Activated T-cell treated with anti-CD3 and anti-CD28 coated beads for 48 hours (primary cell): ENCODE measurements around the gene SYNJ2.
"Not testable (repeated sequence)": the region's sequence is repeated elsewhere in the genome, so short reads cannot be mapped to it uniquely, and the experiment has no call there.

Experiments used
- DNase-seq: peaks from one replicate; pipeline ENCODE4 v3.0.0-alpha.2; 2020; ENCODE audit warnings: low read depth

SYNJ2 gene

GRCh38 chr6:157954150-157955117, 27.2 kb upstream of the SYNJ2 start:
- no peak for DNase-seq

DNA sequence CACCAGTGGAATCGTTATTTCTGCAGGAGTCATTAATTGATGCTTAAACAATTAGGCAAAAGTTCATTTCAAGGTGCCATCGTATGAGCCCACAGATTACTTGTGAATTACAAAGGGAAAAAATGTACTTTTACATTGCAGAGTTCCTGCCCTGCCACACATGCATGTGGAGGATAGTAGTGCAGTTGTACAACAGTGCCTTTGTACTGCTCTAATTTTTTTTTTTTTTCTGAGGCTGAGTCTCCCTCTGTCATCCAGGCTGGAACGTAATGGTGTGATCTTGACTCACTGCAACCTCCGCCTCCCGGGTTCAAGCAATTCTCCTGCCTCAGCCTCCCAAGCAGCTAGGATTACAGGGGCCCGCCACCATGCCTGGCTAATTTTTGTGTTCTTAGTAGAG, 26.0 kb upstream of the SYNJ2 start:
- DNase-seq: no peak

DNA sequence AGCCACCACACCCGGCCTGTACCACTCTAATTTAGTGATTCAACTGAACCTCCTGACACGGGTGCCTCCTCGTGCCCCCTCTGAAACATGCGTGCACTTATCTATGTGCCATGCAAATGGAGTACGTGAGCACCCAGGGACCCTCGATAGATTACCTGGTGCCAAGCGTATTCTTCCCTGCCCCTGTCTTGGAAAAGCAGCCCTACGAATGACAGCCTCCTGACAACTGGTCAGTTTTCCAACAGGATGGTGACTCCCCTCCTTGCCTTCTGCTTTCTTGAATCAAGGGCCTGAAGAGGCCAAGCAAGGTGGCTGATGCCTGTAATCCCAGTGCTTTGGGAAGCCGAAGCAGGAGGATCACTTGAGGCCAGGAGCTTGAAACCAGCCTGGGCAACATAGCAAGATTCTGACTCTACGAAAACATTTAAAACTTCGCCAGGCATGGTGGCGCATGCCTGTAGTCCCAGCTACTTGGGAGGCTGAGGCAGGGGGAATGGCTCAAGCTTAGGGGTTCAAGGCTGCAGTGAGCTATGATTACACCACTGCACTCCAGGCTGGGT, 25.4 kb upstream of the SYNJ2 start:
- no peak for DNase-seq

DNA sequence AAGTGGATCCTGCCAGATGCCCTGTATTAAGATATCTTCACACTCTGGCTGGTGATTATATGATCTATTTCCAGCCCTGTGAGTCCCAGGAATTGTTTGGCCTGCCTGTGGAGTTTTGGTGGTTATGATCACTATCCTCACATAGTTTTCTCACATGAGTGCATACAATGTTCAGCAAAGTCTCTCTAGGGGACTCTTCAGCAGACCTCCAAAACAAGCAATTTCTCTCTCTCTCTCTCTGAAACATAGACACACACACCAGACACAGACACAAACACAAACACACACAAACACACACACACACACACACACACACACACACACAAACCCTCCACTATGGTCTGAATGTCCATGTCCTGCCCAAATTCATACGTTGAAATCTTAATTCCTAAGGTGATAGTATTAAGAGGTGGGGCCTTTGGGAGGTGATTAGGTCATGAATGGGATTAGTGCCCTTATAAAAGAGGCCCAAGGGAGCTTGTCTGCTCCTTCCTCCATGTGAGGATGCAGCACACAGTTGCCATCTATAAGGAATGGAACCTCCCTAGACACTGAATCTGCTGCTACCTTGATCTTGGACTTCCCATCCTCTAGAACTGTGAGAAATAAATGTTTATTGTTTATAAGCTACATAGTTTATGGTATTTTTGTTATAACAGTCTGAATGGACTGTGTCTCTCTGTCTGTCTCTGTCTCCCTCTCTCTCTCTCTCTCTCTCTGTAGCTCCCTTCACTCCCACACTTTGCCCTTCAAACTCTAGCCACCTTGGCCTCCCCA, 22.0 kb upstream of the SYNJ2 start:
- DNase-seq: no peak

DNA sequence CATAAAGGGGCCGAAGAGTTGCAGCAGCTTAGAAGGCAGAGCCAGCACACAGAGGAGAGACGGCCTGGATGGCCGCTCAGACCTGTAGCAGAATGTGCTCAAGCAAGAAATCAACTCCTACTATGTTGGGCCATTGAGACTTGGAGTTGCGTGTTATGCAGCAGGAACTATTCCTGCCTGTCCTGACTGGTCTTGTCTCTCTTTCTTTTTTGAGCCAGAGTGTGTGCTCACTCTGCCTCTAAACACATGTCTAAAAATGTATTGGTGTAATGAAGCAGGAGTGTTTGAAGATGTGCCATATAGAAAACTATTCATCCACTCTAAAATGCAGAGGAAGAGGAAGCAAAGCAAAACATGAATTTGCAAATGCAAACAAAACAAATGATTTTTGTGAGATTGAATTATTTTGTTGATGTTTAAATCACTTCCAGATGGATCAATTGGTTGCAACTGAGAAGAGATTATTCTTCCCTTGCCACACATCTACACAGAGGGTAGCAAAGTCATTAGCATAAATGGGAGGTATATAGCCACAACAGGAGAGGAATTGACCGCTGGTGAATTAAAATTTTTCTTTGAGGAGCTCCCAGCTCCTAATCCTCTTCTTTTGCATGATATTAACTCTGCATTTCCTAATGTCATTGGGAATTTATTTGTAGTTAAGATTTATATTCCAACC, 20.4 kb upstream of the SYNJ2 start:
- DNase-seq: no peak

- no peak for DNase-seq
Observed at GRCh38 chr6:157961832-157962575, 19.7 kb upstream of the SYNJ2 start.

DNA sequence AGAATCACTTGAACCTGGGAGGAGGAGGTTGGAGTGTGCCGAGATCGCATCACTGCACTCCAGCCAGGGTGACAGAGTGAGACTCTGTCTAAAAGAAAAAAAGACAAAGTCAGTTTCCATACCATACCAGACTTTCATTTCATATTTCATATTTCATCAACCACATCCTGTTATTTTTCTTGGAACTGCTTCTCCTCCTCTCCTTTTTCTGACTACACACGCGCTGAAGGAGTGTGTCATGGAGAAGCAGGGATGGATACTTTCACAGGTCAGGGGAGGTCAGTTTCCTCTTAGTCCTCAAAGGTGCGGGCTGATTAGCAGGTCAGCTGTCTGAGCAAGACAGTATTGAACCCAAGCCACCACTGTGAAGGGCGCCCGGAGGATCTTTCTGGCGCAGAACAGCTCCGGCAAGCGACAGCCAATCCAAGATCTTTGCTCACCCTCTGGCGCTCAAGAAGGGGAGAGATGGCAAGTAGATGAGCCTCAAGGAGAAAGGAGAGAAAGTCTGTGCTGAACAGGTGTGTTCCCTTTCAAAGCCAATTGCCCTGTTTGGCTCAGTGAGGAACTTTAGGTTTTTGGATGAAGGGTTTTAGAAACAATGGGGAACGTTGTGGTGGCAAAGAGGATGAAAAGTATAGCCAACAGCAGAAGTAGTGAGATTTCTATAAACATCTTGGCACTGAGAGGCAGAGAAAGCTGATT, 18.9 kb upstream of the SYNJ2 start:
- DNase-seq: no peak

DNA sequence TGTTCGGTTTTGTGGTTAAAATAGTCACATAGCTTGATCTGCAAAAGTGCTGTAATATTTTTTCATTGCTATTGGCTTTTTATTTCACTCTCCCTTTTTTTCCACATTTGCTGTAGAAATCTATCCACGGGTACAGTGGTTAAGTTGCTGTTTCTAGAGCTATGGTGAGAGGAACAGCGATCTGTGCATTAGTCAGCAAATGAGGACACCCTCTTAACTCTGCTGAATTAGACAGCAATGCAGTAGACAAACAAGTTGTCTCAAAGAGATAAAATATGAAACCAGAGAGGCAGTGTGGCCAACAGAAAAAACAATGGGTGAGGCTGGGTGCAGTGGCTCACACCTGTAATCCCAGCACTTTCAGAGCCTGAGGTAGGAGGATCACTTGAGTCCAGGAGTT, 17.6 kb upstream of the SYNJ2 start:
- DNase-seq: no peak

GRCh38 chr6:157965387-157965786, 16.3 kb upstream of the SYNJ2 start:
- no peak for DNase-seq

DNA sequence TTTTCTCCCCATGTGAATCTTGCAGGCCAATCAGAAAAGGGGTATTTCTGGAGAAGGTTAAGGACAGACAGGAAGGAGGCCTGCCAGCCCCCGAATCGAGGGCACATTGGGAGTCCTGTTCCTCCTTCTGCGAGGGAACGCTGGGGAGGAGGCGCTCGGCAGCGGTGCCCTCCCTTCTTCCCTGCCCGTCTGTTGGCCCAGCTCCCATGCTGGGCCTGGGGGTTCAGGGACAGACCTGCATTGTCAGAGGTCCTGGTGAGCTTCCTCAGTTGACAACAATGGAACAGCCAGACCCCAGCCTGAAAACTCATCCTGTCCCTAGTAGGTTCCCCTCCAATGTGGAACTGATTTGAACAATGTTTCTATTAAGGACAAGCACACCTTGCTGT, 15.1 kb upstream of the SYNJ2 start:
- no peak for DNase-seq

DNA sequence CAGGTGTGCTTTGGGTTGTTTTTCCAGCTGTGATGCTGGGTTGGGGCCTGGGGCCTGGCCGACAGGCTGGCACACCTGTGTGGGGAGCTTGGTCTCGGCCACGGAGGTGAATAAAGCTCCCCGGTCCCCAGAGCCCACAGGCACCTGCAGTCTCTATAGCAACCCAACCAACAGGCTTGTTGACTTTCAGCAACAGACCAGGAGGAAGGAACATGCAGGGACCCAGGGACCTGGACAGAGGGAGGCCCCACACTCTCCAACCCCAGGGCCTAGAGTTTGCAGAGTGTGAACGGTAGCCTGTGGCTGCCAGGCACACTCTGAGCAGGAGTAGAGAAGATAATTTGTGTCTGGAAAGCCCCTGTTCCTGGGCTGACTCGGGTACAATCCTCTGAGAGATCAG, 14.6 kb upstream of the SYNJ2 start:
- DNase-seq: no peak

GRCh38 chr6:157967486-157967885, 14.2 kb upstream of the SYNJ2 start:
- no peak for DNase-seq

GRCh38 chr6:157972177-157972576, 9.5 kb upstream of the SYNJ2 start:
- DNase-seq: not testable (repeated sequence)

- DNase-seq: no peak
Observed at GRCh38 chr6:157974341-157974894, 7.2 kb upstream of the SYNJ2 start.

GRCh38 chr6:157974967-157975366, 6.7 kb upstream of the SYNJ2 start:
- DNase-seq: no peak

DNA sequence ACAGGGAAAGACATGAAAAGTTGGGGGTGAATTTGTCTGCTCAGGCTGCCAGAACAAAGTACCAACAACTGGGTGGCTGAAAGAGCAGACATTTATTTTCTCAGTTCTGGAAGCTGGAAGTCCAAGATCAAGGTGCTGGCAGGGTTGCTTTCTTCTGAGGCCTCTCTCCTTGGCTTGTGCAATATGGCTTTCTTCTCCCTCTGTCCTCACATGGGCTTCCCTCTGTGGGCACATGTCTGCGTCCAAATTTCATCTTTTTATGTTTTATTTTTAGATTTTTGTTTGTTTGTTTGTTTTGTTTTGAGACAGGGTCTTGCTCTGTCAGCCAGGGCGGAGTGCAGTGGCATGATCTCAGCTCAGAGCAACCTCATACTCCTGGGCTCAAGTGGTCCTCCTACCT, 6.2 kb upstream of the SYNJ2 start:
- DNase-seq: no peak

DNA sequence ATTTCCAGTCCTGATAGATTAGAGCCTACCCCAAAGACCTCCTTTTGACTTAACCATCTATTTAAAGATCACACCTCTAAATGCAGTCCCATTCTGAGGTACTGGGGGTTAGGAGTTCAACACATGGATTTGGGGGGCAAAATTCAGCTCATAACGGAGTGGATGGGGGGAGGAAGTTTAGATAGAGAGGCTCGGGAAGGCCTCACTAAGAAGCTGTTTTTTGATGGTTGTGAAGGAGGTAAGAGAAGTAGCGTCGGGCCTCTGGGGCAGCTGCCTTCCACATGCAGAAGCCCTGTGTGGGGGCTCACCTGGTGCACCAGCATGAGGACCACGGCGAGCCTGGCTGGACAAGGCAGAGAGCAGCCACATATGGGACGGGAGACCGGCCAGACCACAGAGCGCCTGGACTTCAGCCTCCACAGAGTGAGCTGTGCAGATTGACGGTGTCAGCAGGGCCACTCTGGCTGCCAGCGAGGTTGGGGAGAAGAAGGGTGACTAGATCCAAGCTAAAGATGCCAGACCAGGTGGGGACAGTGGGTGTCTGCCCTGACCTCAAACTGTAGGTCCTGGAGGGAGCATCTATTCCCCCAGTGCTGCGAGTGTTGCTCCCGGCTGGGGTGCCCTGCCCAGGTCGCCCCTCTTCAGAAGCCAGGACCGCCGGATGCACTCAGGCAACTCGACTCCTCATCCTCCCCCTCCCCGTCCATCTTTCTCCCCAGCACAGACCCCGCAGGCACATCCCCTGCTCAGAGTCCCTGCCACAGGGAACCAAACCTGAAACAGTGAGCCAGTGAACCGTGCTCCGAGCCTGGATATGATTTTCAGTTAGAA, 5.1 kb upstream of the SYNJ2 start:
- no peak for DNase-seq

- DNase-seq: no peak
Observed at GRCh38 chr6:157977176-157977804, 4.4 kb upstream of the SYNJ2 start.
